HK-2 (cell line): ENCODE data around the gene SPC24.
"Not testable (repeated sequence)": the region's sequence is repeated elsewhere in the genome, so short reads cannot be mapped to it uniquely, and the experiment has no call there.

Experiments
- DNase-seq: peaks from one replicate; pipeline ENCODE4 v3.0.0-alpha.2; 2018; ENCODE audit not compliant: unreplicated experiment

Gene SPC24

GRCh38 chr19:11192957-11193939, 37.7 kb upstream of the SPC24 start:
- DNase-seq: no peak

- no peak for DNase-seq
These were observed 36.4 kb upstream of the SPC24 start for GRCh38 chr19:11191934-11192333.

- DNase-seq: peak; percentile 74
These were observed 35.7 kb upstream of the SPC24 start for GRCh38 chr19:11191273-11191755.

GRCh38 chr19:11190501-11190900, 34.9 kb upstream of the SPC24 start:
- DNase-seq: no peak

GRCh38 chr19:11187441-11187840, 31.9 kb upstream of the SPC24 start:
- no peak for DNase-seq

GRCh38 chr19:11182994-11183393, 27.4 kb upstream of the SPC24 start:
- DNase-seq: no peak

- no peak for DNase-seq
These were observed 25.9 kb upstream of the SPC24 start for GRCh38 chr19:11181488-11181887.

- not testable (repeated sequence) for DNase-seq
These were observed 25.4 kb upstream of the SPC24 start for GRCh38 chr19:11180975-11181374.

- DNase-seq: no peak
These were observed 24.8 kb upstream of the SPC24 start for GRCh38 chr19:11180346-11180745.

GRCh38 chr19:11179716-11180297, 24.2 kb upstream of the SPC24 start:
- no peak for DNase-seq

GRCh38 chr19:11179145-11179465, 23.5 kb upstream of the SPC24 start:
- DNase-seq: not testable (repeated sequence)

- DNase-seq: no peak
These were observed 22.0 kb upstream of the SPC24 start for GRCh38 chr19:11177592-11177991.

GRCh38 chr19:11176466-11177193, 21.0 kb upstream of the SPC24 start:
- DNase-seq: no peak

GRCh38 chr19:11175920-11176319, 20.3 kb upstream of the SPC24 start:
- DNase-seq: no peak

- DNase-seq: no peak
These were observed 18.8 kb upstream of the SPC24 start for GRCh38 chr19:11174336-11174735.

GRCh38 chr19:11173516-11174155, 18.1 kb upstream of the SPC24 start:
- DNase-seq: no peak

GRCh38 chr19:11172576-11172975, 17.0 kb upstream of the SPC24 start:
- no peak for DNase-seq

- no peak for DNase-seq
These were observed 15.6 kb upstream of the SPC24 start for GRCh38 chr19:11171144-11171543.

GRCh38 chr19:11169896-11170678, 14.5 kb upstream of the SPC24 start:
- DNase-seq: no peak

- DNase-seq: peak; percentile 75
These were observed 13.0 kb upstream of the SPC24 start for GRCh38 chr19:11168568-11168967.
